ENCODE results near the gene CDC7. TPM values are rescaled to one million over a fixed set of nuclear protein-coding genes. Genes with fewer than 3 reads are reported as not detected.
"Not testable (repeated sequence)": the region's sequence is repeated elsewhere in the genome, so short reads cannot be mapped to it uniquely, and the experiment has no call there.

Gene CDC7
- total RNA-seq, 2 donors from 2014 or later = 1.1 to 3.8 TPM

GRCh38 chr1:91506071-91506470, 5.4 kb downstream of the CDC7 start:
- ATAC-seq = no peak
- intact Hi-C loops (cut with DNase I, micrococcal nuclease) = no loop called here
- DNase-seq = no peak

GRCh38 chr1:91507328-91507727, 6.7 kb downstream of the CDC7 start:
- ATAC-seq = no peak
- intact Hi-C loops (cut with DNase I, micrococcal nuclease) = no loop called here

GRCh38 chr1:91510754-91511153, 10.1 kb downstream of the CDC7 start:
- DNase-seq = no peak
- ATAC-seq = no peak
- intact Hi-C loops (cut with DNase I, micrococcal nuclease) = loop anchor here in 1 of 2 donors (5.0 to 10.0 kb wide), 2 partner anchors 417 to 784 kb away; partner anchors contain the start of genes GLMN and RPAP2

More at GRCh38 chr1:91507328-91507727, 6.7 kb downstream of the CDC7 start:
- no peak for DNase-seq

GRCh38 chr1:91511386-91511785, 10.7 kb downstream of the CDC7 start:
- ATAC-seq (no peak), DNase-seq (no peak)
- intact Hi-C loops (cut with DNase I, micrococcal nuclease) = loop anchor here in 1 of 2 donors (5.0 to 10.0 kb wide), 2 partner anchors 416 to 783 kb away; partner anchors contain the start of genes GLMN and RPAP2

- ATAC-seq = no peak
- no peak for DNase-seq
- intact Hi-C loops (cut with DNase I, micrococcal nuclease) = loop anchor here in 1 of 2 donors (5.0 to 10.0 kb wide), 2 partner anchors 414 to 782 kb away; partner anchors contain the start of genes GLMN and RPAP2
These were observed 12.5 kb downstream of the CDC7 start for GRCh38 chr1:91513160-91513559.

- intact Hi-C loops (cut with DNase I, micrococcal nuclease) = loop anchor here in 1 of 2 donors (5.0 to 10.0 kb wide), 2 partner anchors 414 to 781 kb away; partner anchors contain the start of genes GLMN and RPAP2
- no peak for ATAC-seq
- DNase-seq = no peak
These were observed 13.1 kb downstream of the CDC7 start for GRCh38 chr1:91513706-91514105.

- ATAC-seq = no peak
- no peak for DNase-seq
- intact Hi-C loops (cut with DNase I, micrococcal nuclease) = loop anchor here in 1 of 2 donors (10.0 kb wide), 1 partner anchor 779 kb away; the partner anchor contains the start of genes GLMN and RPAP2
These were observed 15.3 kb downstream of the CDC7 start for GRCh38 chr1:91515994-91516393.

- intact Hi-C loops (cut with DNase I, micrococcal nuclease) = loop anchor here in 1 of 2 donors (10.0 kb wide), 1 partner anchor 778 kb away; the partner anchor contains the start of genes GLMN and RPAP2
- DNase-seq, ATAC-seq: not testable (repeated sequence)
These were observed 16.0 kb downstream of the CDC7 start for GRCh38 chr1:91516605-91517004.

- ATAC-seq, DNase-seq: not testable (repeated sequence)
- intact Hi-C loops (cut with DNase I, micrococcal nuclease) = loop anchor here in 1 of 2 donors (10.0 kb wide), 1 partner anchor 776 kb away; the partner anchor contains the start of genes GLMN and RPAP2
These were observed 18.5 kb downstream of the CDC7 start for GRCh38 chr1:91519167-91519566.

GRCh38 chr1:91520942-91521507, 20.4 kb downstream of the CDC7 start:
- DNase-seq = no peak
- no peak for ATAC-seq
- intact Hi-C loops (cut with DNase I, micrococcal nuclease) = no loop called here

GRCh38 chr1:91523482-91523881, 22.8 kb downstream of the CDC7 start:
- DNase-seq = no peak
- peak; percentile 23 for ATAC-seq

GRCh38 chr1:91526496-91526895, 25.8 kb downstream of the CDC7 start:
- DNase-seq = no peak
- no peak for ATAC-seq

More at GRCh38 chr1:91523482-91523881, 22.8 kb downstream of the CDC7 start:
- intact Hi-C loops (cut with DNase I, micrococcal nuclease) = no loop called here

GRCh38 chr1:91527266-91527765, 26.7 kb downstream of the CDC7 start:
- DNase-seq = no peak
- no peak for ATAC-seq
- intact Hi-C loops (cut with DNase I, micrococcal nuclease) = no loop called here

More at GRCh38 chr1:91526496-91526895, 25.8 kb downstream of the CDC7 start:
- intact Hi-C loops (cut with DNase I, micrococcal nuclease) = no loop called here

GRCh38 chr1:91527781-91528180, 27.1 kb downstream of the CDC7 start:
- no peak for DNase-seq
- intact Hi-C loops (cut with DNase I, micrococcal nuclease) = no loop called here
- no peak for ATAC-seq

GRCh38 chr1:91529856-91530255, 29.2 kb downstream of the CDC7 start:
- no peak for DNase-seq
- intact Hi-C loops (cut with DNase I, micrococcal nuclease) = no loop called here

GRCh38 chr1:91533361-91534024, 32.8 kb downstream of the CDC7 start:
- ATAC-seq (no peak), DNase-seq (no peak)
- intact Hi-C loops (cut with DNase I, micrococcal nuclease) = no loop called here

More at GRCh38 chr1:91529856-91530255, 29.2 kb downstream of the CDC7 start:
- ATAC-seq = no peak

- DNase-seq (no peak), ATAC-seq (no peak)
- intact Hi-C loops (cut with DNase I, micrococcal nuclease) = no loop called here
These were observed 34.8 kb downstream of the CDC7 start for GRCh38 chr1:91535441-91535840.

- DNase-seq = no peak
- ATAC-seq = no peak
- intact Hi-C loops (cut with DNase I, micrococcal nuclease) = no loop called here
These were observed 36.8 kb downstream of the CDC7 start for GRCh38 chr1:91537281-91537986.

GRCh38 chr1:91537987-91538304, 37.3 kb downstream of the CDC7 start:
- no peak for DNase-seq
- intact Hi-C loops (cut with DNase I, micrococcal nuclease) = no loop called here
- ATAC-seq = no peak

All from left colon (tissue), 2 donors.